ENCODE results near the gene CCDC8.
"Not testable (repeated sequence)": the region's sequence is repeated elsewhere in the genome, so short reads cannot be mapped to it uniquely, and the experiment has no call there.

CCDC8 gene

GRCh38 chr19:46428239-46429135 is 15.1 kb upstream of the CCDC8 start, which contains the start of gene PNMA8C:
Gene PNMA8C, minus strand, starts transcription at chr19:46428936. Its CDS starts 577 bp downstream, at chr19:46428359.
- in situ Hi-C loops (cut with MboI; ENCODE audit: low sequenced_read_pairs) = no loop called here

GRCh38 chr19:46427518-46428045 is 14.2 kb upstream of the CCDC8 start:
- in situ Hi-C loops (cut with MboI; ENCODE audit: low sequenced_read_pairs) = no loop called here

GRCh38 chr19:46426506-46427162 is 13.3 kb upstream of the CCDC8 start:
- in situ Hi-C loops (cut with MboI; ENCODE audit: low sequenced_read_pairs) = no loop called here

GRCh38 chr19:46426035-46426505 is 12.7 kb upstream of the CCDC8 start:
- in situ Hi-C loops (cut with MboI; ENCODE audit: low sequenced_read_pairs) = no loop called here

GRCh38 chr19:46423188-46423587 is 9.8 kb upstream of the CCDC8 start:
- in situ Hi-C loops (cut with MboI; ENCODE audit: low sequenced_read_pairs) = no loop called here

- in situ Hi-C loops (cut with MboI; ENCODE audit: low sequenced_read_pairs) = no loop called here
These were observed 9.0 kb upstream of the CCDC8 start for GRCh38 chr19:46422344-46422743.

- in situ Hi-C loops (cut with MboI; ENCODE audit: low sequenced_read_pairs) = no loop called here
These were observed 6.7 kb upstream of the CCDC8 start for GRCh38 chr19:46420056-46420455.

- in situ Hi-C loops (cut with MboI; ENCODE audit: low sequenced_read_pairs) = not testable (repeated sequence)
These were observed 2.7 kb upstream of the CCDC8 start for GRCh38 chr19:46415804-46416709.

- in situ Hi-C loops (cut with MboI; ENCODE audit: low sequenced_read_pairs) = not testable (repeated sequence)
These were observed 1.5 kb upstream of the CCDC8 start for GRCh38 chr19:46414899-46415298.

- in situ Hi-C loops (cut with MboI; ENCODE audit: low sequenced_read_pairs) = no loop called here
These were observed 608 bp downstream of the CCDC8 start for GRCh38 chr19:46412650-46413261.

- in situ Hi-C loops (cut with MboI; ENCODE audit: low sequenced_read_pairs) = no loop called here
These were observed 1.3 kb downstream of the CCDC8 start for GRCh38 chr19:46411925-46412649.

GRCh38 chr19:46411088-46411924 is 2.1 kb downstream of the CCDC8 start:
- in situ Hi-C loops (cut with MboI; ENCODE audit: low sequenced_read_pairs) = no loop called here

GRCh38 chr19:46410205-46411087 is 2.9 kb downstream of the CCDC8 start:
- in situ Hi-C loops (cut with MboI; ENCODE audit: low sequenced_read_pairs) = no loop called here

- in situ Hi-C loops (cut with MboI; ENCODE audit: low sequenced_read_pairs) = no loop called here
These were observed 4.2 kb downstream of the CCDC8 start for GRCh38 chr19:46409191-46409590.

- in situ Hi-C loops (cut with MboI; ENCODE audit: low sequenced_read_pairs) = no loop called here
These were observed 4.7 kb downstream of the CCDC8 start for GRCh38 chr19:46408664-46409039.

- in situ Hi-C loops (cut with MboI; ENCODE audit: low sequenced_read_pairs) = no loop called here
These were observed 5.3 kb downstream of the CCDC8 start for GRCh38 chr19:46407856-46408663.

- in situ Hi-C loops (cut with MboI; ENCODE audit: low sequenced_read_pairs) = no loop called here
These were observed 6.4 kb downstream of the CCDC8 start for GRCh38 chr19:46406976-46407375.

Measured in HL-60/S4 (cell line).